ENCODE measurements around the gene NFATC2. TPM values are rescaled to one million over a fixed set of nuclear protein-coding genes. Genes with fewer than 3 reads are reported as not detected.

NFATC2 gene
- total RNA-seq, 1 experiment from 2014 or later, result not detected

GRCh38 chr20:51342510-51343236 lies 199.8 kb downstream of the NFATC2 start:
- H3K4me3 ChIP-seq, result no peak overlapping the region
- H3K9me3 ChIP-seq (replicated peaks), result 0 out of 2 replicates have a peak, but pooled peaks cover 2% of the 10 kb centered on the region
- H3K4me1 ChIP-seq (replicated peaks), result peaks cover 48% of the 10 kb centered on the region
- DNase-seq (ENCODE audit: low read depth in 1 of 2, low spot score in 2 of 2), result no peak
- H3K36me3 ChIP-seq, result no peaks in the 10 kb centered on the region
- no peak overlapping the region for H3K27ac ChIP-seq
- no peaks in the 10 kb centered on the region for H3K27me3 ChIP-seq (replicated peaks)

GRCh38 chr20:51341581-51341980 lies 200.9 kb downstream of the NFATC2 start:
- H3K36me3 ChIP-seq, result no peaks in the 10 kb centered on the region
- H3K4me3 ChIP-seq, result no peak overlapping the region
- H3K4me1 ChIP-seq (replicated peaks), result peaks cover 37% of the 10 kb centered on the region
- 0 out of 2 replicates have a peak, but pooled peaks cover 2% of the 10 kb centered on the region for H3K9me3 ChIP-seq (replicated peaks)
- DNase-seq (ENCODE audit: low read depth in 1 of 2, low spot score in 2 of 2), result no peak
- no peak overlapping the region for H3K27ac ChIP-seq
- no peaks in the 10 kb centered on the region for H3K27me3 ChIP-seq (replicated peaks)

- no peak overlapping the region for H3K27ac ChIP-seq
- H3K9me3 ChIP-seq (replicated peaks), result 0 out of 2 replicates have a peak, but pooled peaks cover 2% of the 10 kb centered on the region
- no peaks in the 10 kb centered on the region for H3K27me3 ChIP-seq (replicated peaks)
- no peak for DNase-seq (ENCODE audit: low read depth in 1 of 2, low spot score in 2 of 2)
- no peaks in the 10 kb centered on the region for H3K36me3 ChIP-seq
- H3K4me3 ChIP-seq, result no peak overlapping the region
- H3K4me1 ChIP-seq (replicated peaks), result peaks cover 35% of the 10 kb centered on the region
Observed at GRCh38 chr20:51340451-51340840, 202.1 kb downstream of the NFATC2 start.

- H3K9me3 ChIP-seq (replicated peaks), result 0 out of 2 replicates have a peak, but pooled peaks cover 2% of the 10 kb centered on the region
- H3K4me3 ChIP-seq, result no peak overlapping the region
- H3K4me1 ChIP-seq (replicated peaks), result peaks cover 37% of the 10 kb centered on the region
- no peak overlapping the region for H3K27ac ChIP-seq
- no peaks in the 10 kb centered on the region for H3K27me3 ChIP-seq (replicated peaks)
- no peaks in the 10 kb centered on the region for H3K36me3 ChIP-seq
- no peak for DNase-seq (ENCODE audit: low read depth in 1 of 2, low spot score in 2 of 2)
Observed at GRCh38 chr20:51339721-51340450, 202.6 kb downstream of the NFATC2 start.

- no peak overlapping the region for H3K4me3 ChIP-seq
- H3K9me3 ChIP-seq (replicated peaks), result 0 out of 2 replicates have a peak, but pooled peaks cover 2% of the 10 kb centered on the region
- H3K36me3 ChIP-seq, result no peaks in the 10 kb centered on the region
- no peaks in the 10 kb centered on the region for H3K27me3 ChIP-seq (replicated peaks)
- DNase-seq (ENCODE audit: low read depth in 1 of 2, low spot score in 2 of 2), result no peak
- H3K4me1 ChIP-seq (replicated peaks), result peaks cover 42% of the 10 kb centered on the region
- H3K27ac ChIP-seq, result 0 out of 2 replicates have a peak overlapping the region, but pooled peaks have one; percentile 2
Observed at GRCh38 chr20:51338692-51339440, 203.7 kb downstream of the NFATC2 start.

- peaks cover 42% of the 10 kb centered on the region for H3K4me1 ChIP-seq (replicated peaks)
- no peak for DNase-seq (ENCODE audit: low read depth in 1 of 2, low spot score in 2 of 2)
- H3K9me3 ChIP-seq (replicated peaks), result no peaks in the 10 kb centered on the region
- H3K27ac ChIP-seq, result no peak overlapping the region
- H3K4me3 ChIP-seq, result no peak overlapping the region
- no peaks in the 10 kb centered on the region for H3K36me3 ChIP-seq
- H3K27me3 ChIP-seq (replicated peaks), result no peaks in the 10 kb centered on the region
Observed at GRCh38 chr20:51337126-51337805, 205.3 kb downstream of the NFATC2 start.

Other genes with a start within 250 kb of the NFATC2 start
- gene ATP9A, start 225.7 kb upstream of the NFATC2 start, total RNA-seq (2014; rRNA removed; shearing (Covaris generic)), result 3.2 and 5.9 TPM in 2 replicates